H9 (cell line): ENCODE data around the gene PLEKHG2. TPM values are rescaled to one million over a fixed set of nuclear protein-coding genes. Genes with fewer than 3 reads are reported as not detected.

Source experiments
- DNase-seq: peaks from one replicate; pipeline ENCODE4 v3.0.0-alpha.2; 2017
- H2AFZ ChIP-seq: one replicate; pipeline ENCODE4 v1.6.1; 2013; ENCODE audit warnings: mild to moderate bottlenecking, low read length, control low read depth, moderate library complexity
- H2AK5ac ChIP-seq: 2 replicates; pipeline ENCODE4 v1.6.1; 2013; ENCODE audit warnings: low read length, control low read depth, mixed read lengths; ENCODE audit not compliant: insufficient read length
- H2BK120ac ChIP-seq: one replicate; pipeline ENCODE4 v1.6.1; 2013; ENCODE audit warnings: low read depth, mild to moderate bottlenecking, low read length, control low read depth, inconsistent platforms; ENCODE audit not compliant: poor library complexity, severe bottlenecking
- H2BK12ac ChIP-seq: 2 replicates; pipeline ENCODE4 v1.6.1; 2013; ENCODE audit warnings: low read length, control low read depth, mixed read lengths, low read depth; ENCODE audit not compliant: insufficient read length
- H2BK15ac ChIP-seq: 2 replicates; pipeline ENCODE4 v1.6.1; 2013; ENCODE audit warnings: low read depth, low read length, control low read depth
- H2BK20ac ChIP-seq: one replicate; pipeline ENCODE4 v1.6.1; 2013; ENCODE audit warnings: low read depth, mild to moderate bottlenecking, low read length, control low read depth, inconsistent platforms; ENCODE audit not compliant: poor library complexity, severe bottlenecking
- H2BK5ac ChIP-seq: 2 replicates; pipeline ENCODE4 v1.6.1; 2013; ENCODE audit warnings: low read length, control low read depth, mixed read lengths; ENCODE audit not compliant: insufficient read length
- H3K14ac ChIP-seq: 2 replicates; pipeline ENCODE4 v1.6.1; 2013; ENCODE audit warnings: low read length, control low read depth; ENCODE audit not compliant: insufficient read depth
- H3K18ac ChIP-seq: 2 replicates; pipeline ENCODE4 v1.6.1; 2013; ENCODE audit warnings: low read depth, mild to moderate bottlenecking, mixed read lengths, low read length, control low read depth; ENCODE audit not compliant: insufficient read length
- H3K23ac ChIP-seq: 2 replicates; pipeline ENCODE4 v1.6.1; 2013; ENCODE audit warnings: low read length, control low read depth, mixed read lengths, low read depth; ENCODE audit not compliant: insufficient read length
- H3K23me2 ChIP-seq: 2 replicates; pipeline ENCODE4 v1.6.1; 2013; ENCODE audit warnings: low read depth, mild to moderate bottlenecking, mixed read lengths, low read length, control low read depth; ENCODE audit not compliant: insufficient read length, poor library complexity, severe bottlenecking
- H3K27ac ChIP-seq: 2 replicates; pipeline ENCODE4 v1.5.1; 2013; ENCODE audit warnings: low read length, control low read depth, mixed read lengths, low read depth; ENCODE audit not compliant: insufficient read length
- H3K27me3 ChIP-seq: 2 replicates; pipeline ENCODE4 v1.6.1; 2013; ENCODE audit warnings: low read length, control low read depth, inconsistent platforms; ENCODE audit not compliant: insufficient read depth
- H3K4ac ChIP-seq: 2 replicates; pipeline ENCODE4 v1.6.1; 2013; ENCODE audit warnings: low read depth, mild to moderate bottlenecking, control low read depth, inconsistent platforms, low read length, moderate library complexity
- H3K4me1 ChIP-seq: 2 replicates; pipeline ENCODE4 v1.6.1; 2013; ENCODE audit warnings: low read length, control low read depth, inconsistent platforms; ENCODE audit not compliant: insufficient read depth
- H3K4me2 ChIP-seq: 2 replicates; pipeline ENCODE4 v1.6.1; 2013; ENCODE audit warnings: low read length, control low read depth, mixed read lengths; ENCODE audit not compliant: insufficient read length, insufficient read depth
- H3K56ac ChIP-seq: 2 replicates; pipeline ENCODE4 v1.6.1; 2013; ENCODE audit warnings: low read depth, mild to moderate bottlenecking, mixed read lengths, low read length, control low read depth; ENCODE audit not compliant: insufficient read length
- H3K79me1 ChIP-seq: 2 replicates; pipeline ENCODE4 v1.6.1; 2013; ENCODE audit warnings: low read depth, mild to moderate bottlenecking, moderate library complexity, low read length, control low read depth, inconsistent platforms; ENCODE audit not compliant: insufficient read depth, poor library complexity, severe bottlenecking
- H3K79me2 ChIP-seq: 2 replicates; pipeline ENCODE4 v1.6.1; 2013; ENCODE audit warnings: low read length, control low read depth, inconsistent platforms; ENCODE audit not compliant: insufficient read depth
- H3K9ac ChIP-seq: 2 replicates; pipeline ENCODE4 v1.6.1; 2013; ENCODE audit warnings: low read length, control low read depth, mixed read lengths; ENCODE audit not compliant: insufficient read length; ENCODE audit errors: extremely low read depth
- H3K9me3 ChIP-seq: one replicate; pipeline ENCODE4 v1.6.1; 2013; ENCODE audit warnings: low read depth, low read length, inconsistent platforms; ENCODE audit not compliant: control insufficient read depth
- H3T11ph ChIP-seq: one replicate; pipeline ENCODE4 v1.6.1; 2013; ENCODE audit warnings: mild to moderate bottlenecking, low read length, control low read depth, inconsistent platforms
- H4K20me1 ChIP-seq: one replicate; pipeline ENCODE4 v1.6.1; 2013; ENCODE audit not compliant: control insufficient read depth, insufficient read length, insufficient read depth
- H4K5ac ChIP-seq: 2 replicates; pipeline ENCODE4 v1.6.1; 2013; ENCODE audit warnings: low read depth, mild to moderate bottlenecking, mixed read lengths, low read length, control low read depth; ENCODE audit not compliant: insufficient read length
- H4K8ac ChIP-seq: replicated peaks from 2 replicates; pipeline ENCODE4 v1.6.1; 2013; ENCODE audit warnings: low read length, control low read depth, mixed read lengths, low read depth; ENCODE audit not compliant: insufficient read length
- H4K91ac ChIP-seq: 2 replicates; pipeline ENCODE4 v1.6.1; 2013; ENCODE audit warnings: low read depth, mild to moderate bottlenecking, moderate library complexity, mixed read lengths, low read length, control low read depth; ENCODE audit not compliant: insufficient read length
- H3K27ac Mint-ChIP-seq, 3 experiments: 2 replicates in 2 of 3; 3 replicates in 1 of 3; pipeline ENCODE4 v1.8.0; 2020 to 2021; ENCODE audit warnings: mixed read lengths in 3 of 3, mild to moderate bottlenecking in 1 of 3, moderate library complexity in 1 of 3
- H3K27me3 Mint-ChIP-seq: 2 replicates; pipeline ENCODE4 v1.8.0; 2021; ENCODE audit warnings: low read depth, mild to moderate bottlenecking, moderate library complexity, mixed read lengths
- H3K36me3 Mint-ChIP-seq, 3 experiments: 2 replicates in 2 of 3; 3 replicates in 1 of 3; pipeline ENCODE4 v1.8.0; 2020 to 2021; ENCODE audit warnings: low read depth in 3 of 3, mixed read lengths in 3 of 3; ENCODE audit not compliant: insufficient read depth in 1 of 3
- H3K4me1 Mint-ChIP-seq, 2 experiments: 2 replicates each; pipeline ENCODE4 v1.8.0; 2020; ENCODE audit warnings: mixed read lengths in 2 of 2
- H3K4me3 Mint-ChIP-seq, 2 experiments: 2 replicates in 1 of 2; 3 replicates in 1 of 2; pipeline ENCODE4 v1.8.0; 2020 to 2021; ENCODE audit warnings: mild to moderate bottlenecking in 2 of 2, mixed read lengths in 2 of 2, moderate library complexity in 1 of 2
- H3K9me3 Mint-ChIP-seq, 2 experiments: 2 replicates in 1 of 2; 3 replicates in 1 of 2; pipeline ENCODE4 v1.8.0; 2020; ENCODE audit warnings: mild to moderate bottlenecking in 2 of 2, mixed read lengths in 2 of 2, moderate library complexity in 1 of 2
- WGBS: extraction: QIAGEN DNeasy Blood & Tissue Kit; methylation state at CpG from one replicate; pipeline ENCODE4 v1.1.7; 2013; ENCODE audit warnings: missing lambda C conversion rate, low lambda C conversion rate, mixed read lengths; ENCODE audit not compliant: insufficient read length; ENCODE audit errors: extremely low coverage; 5-methylcytosine and 5-hydroxymethylcytosine counted together
- total RNA-seq: library from RNA; stranded (reverse); gene quantifications from 2 replicates; pipeline ENCODE4 v1.2.1, GENCODE V29; 2021
- TF ChIP-seq, protein P1 (sequence below): fragments of 200-600 bp; sonication (generic); conservative IDR thresholded peaks from 3 replicates; pipeline ENCODE4 v1.8.0; 2021; ENCODE audit warnings: antibody characterized with exemption, mild to moderate bottlenecking

Gene PLEKHG2
- total RNA-seq, 1 experiment from 2014 or later, result 167 TPM

DNA sequence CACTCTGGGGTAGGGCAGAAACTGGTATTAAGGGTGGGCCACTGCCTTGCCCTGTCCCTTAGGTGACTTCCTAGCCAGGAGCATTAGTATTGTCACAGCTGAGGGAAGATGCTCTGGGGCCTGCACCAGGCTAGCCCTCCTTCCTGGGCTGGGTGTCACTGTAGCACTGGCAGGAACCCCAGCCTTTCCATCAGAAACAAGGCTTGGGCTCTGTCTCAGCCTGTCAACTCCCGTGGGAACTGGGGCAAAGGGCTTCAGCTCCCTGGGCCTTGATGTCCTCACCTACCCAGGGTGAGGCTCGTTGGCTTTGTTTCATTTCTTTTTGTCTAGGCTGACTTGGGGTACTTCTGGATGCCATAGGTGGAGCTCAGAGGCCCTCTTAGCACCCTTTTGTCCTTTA is 39.5 kb upstream of the PLEKHG2 start:
- Histone ChIP-seq H3K9me3 (no peaks in the 10 kb centered on the region), H3T11ph (no peak overlapping the region), H3K4me2 (no peak overlapping the region), H2AFZ (no peak overlapping the region), H3K23ac (no peak overlapping the region), H3K56ac (no peak overlapping the region), H2AK5ac (no peak overlapping the region), H3K4me1 (no peaks in the 10 kb centered on the region), H2BK20ac (no peak overlapping the region), H2BK12ac (no peak overlapping the region), H2BK120ac (no peak overlapping the region), H4K91ac (no peak overlapping the region), H3K9ac (no peak overlapping the region), H4K8ac (no peak overlapping the region), H3K4ac (no peak overlapping the region), H3K79me2 (no peaks in the 10 kb centered on the region), H3K14ac (no peak overlapping the region), H4K5ac (no peak overlapping the region), H2BK5ac (no peak overlapping the region), H4K20me1 (no peaks in the 10 kb centered on the region), H3K23me2 (no peaks in the 10 kb centered on the region), H3K18ac (no peak overlapping the region), H2BK15ac (no peak overlapping the region), H3K27me3 (no peaks in the 10 kb centered on the region), H3K27ac (no peak overlapping the region), H3K79me1 (no peaks in the 10 kb centered on the region)
- Mint-ChIP-seq H3K27me3 (no peaks in the 10 kb centered on the region), H3K36me3 (peaks cover 52 to 83% (median 82%) of the 10 kb centered on the region in 3 experiments), H3K4me1 (no peaks in the 10 kb centered on the region), H3K4me3 (no peak overlapping the region), H3K27ac (no peak overlapping the region), H3K9me3 (no peaks in the 10 kb centered on the region; a peak in 1 of 5 replicates)
- TF ChIP-seq, protein P1, sequence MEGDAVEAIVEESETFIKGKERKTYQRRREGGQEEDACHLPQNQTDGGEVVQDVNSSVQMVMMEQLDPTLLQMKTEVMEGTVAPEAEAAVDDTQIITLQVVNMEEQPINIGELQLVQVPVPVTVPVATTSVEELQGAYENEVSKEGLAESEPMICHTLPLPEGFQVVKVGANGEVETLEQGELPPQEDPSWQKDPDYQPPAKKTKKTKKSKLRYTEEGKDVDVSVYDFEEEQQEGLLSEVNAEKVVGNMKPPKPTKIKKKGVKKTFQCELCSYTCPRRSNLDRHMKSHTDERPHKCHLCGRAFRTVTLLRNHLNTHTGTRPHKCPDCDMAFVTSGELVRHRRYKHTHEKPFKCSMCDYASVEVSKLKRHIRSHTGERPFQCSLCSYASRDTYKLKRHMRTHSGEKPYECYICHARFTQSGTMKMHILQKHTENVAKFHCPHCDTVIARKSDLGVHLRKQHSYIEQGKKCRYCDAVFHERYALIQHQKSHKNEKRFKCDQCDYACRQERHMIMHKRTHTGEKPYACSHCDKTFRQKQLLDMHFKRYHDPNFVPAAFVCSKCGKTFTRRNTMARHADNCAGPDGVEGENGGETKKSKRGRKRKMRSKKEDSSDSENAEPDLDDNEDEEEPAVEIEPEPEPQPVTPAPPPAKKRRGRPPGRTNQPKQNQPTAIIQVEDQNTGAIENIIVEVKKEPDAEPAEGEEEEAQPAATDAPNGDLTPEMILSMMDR, result no peak
- no CpG with 5 or more reads among the region's 2 CpGs for WGBS
- no peak for DNase-seq
